ENCODE results near the gene NMB. TPM values are rescaled to one million over a fixed set of nuclear protein-coding genes. Genes with fewer than 3 reads are reported as not detected.

Gene NMB
- total and polyA plus RNA-seq, 2 donors from 2014 or later, result 11.8 to 19.7 TPM

DNA sequence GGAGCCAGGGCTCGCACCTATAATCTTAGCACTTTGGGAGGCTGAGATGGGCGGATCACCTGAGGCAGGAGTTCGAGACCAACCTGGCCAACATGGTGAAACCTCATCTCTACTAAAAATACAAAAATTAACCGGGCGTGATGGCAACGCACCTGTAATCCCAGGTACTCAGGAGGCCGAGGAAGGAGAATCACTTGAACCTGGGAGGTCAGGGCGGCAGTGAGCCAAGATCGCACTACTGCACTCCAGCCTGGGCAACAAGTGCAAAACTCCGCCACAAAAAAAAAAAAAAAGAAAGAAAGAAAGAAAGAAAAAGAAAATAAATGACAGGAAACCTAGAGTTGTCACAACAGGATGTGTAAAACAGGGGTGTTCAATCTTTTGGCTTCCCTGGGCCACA is 3.0 kb upstream of the NMB start:
- Histone ChIP-seq H3K36me3 (ENCODE audit: control insufficient read depth in 2 of 3, insufficient read depth in 3 of 3, low read length in 3 of 3) (peaks cover 0 to 8% (median 3%) of the 10 kb centered on the region in 3 donors), H3K9ac (ENCODE audit: low read length in 3 of 3) (no peak overlapping the region), H3K9me3 (ENCODE audit: control insufficient read depth in 2 of 3, insufficient read depth in 1 of 3, low read length in 3 of 3) (no peaks in the 10 kb centered on the region), H3K27me3 (ENCODE audit: control insufficient read depth, insufficient read depth, low read length) (no peaks in the 10 kb centered on the region), H3K4me3 (ENCODE audit: low read length in 3 of 3) (no peak overlapping the region), H3K27ac (ENCODE audit: low read depth in 2 of 2, low read length in 2 of 2) (no peak overlapping the region), H3K4me1 (ENCODE audit: control insufficient read depth in 2 of 3, insufficient read depth in 2 of 3, low read depth in 1 of 3, low read length in 3 of 3) (peaks cover 0 to 7% (median 0%) of the 10 kb centered on the region in 3 donors)
- DNase-seq (no peak), FAIRE-seq (no peak)
- TF ChIP-seq, protein P1, sequence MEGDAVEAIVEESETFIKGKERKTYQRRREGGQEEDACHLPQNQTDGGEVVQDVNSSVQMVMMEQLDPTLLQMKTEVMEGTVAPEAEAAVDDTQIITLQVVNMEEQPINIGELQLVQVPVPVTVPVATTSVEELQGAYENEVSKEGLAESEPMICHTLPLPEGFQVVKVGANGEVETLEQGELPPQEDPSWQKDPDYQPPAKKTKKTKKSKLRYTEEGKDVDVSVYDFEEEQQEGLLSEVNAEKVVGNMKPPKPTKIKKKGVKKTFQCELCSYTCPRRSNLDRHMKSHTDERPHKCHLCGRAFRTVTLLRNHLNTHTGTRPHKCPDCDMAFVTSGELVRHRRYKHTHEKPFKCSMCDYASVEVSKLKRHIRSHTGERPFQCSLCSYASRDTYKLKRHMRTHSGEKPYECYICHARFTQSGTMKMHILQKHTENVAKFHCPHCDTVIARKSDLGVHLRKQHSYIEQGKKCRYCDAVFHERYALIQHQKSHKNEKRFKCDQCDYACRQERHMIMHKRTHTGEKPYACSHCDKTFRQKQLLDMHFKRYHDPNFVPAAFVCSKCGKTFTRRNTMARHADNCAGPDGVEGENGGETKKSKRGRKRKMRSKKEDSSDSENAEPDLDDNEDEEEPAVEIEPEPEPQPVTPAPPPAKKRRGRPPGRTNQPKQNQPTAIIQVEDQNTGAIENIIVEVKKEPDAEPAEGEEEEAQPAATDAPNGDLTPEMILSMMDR (IDR thresholded peaks at IDR 0.05; ENCODE audit: borderline replicate concordance, extremely low read depth, insufficient read depth), result no peak
- intact Hi-C loops (cut with DNase I), result no loop called here

DNA sequence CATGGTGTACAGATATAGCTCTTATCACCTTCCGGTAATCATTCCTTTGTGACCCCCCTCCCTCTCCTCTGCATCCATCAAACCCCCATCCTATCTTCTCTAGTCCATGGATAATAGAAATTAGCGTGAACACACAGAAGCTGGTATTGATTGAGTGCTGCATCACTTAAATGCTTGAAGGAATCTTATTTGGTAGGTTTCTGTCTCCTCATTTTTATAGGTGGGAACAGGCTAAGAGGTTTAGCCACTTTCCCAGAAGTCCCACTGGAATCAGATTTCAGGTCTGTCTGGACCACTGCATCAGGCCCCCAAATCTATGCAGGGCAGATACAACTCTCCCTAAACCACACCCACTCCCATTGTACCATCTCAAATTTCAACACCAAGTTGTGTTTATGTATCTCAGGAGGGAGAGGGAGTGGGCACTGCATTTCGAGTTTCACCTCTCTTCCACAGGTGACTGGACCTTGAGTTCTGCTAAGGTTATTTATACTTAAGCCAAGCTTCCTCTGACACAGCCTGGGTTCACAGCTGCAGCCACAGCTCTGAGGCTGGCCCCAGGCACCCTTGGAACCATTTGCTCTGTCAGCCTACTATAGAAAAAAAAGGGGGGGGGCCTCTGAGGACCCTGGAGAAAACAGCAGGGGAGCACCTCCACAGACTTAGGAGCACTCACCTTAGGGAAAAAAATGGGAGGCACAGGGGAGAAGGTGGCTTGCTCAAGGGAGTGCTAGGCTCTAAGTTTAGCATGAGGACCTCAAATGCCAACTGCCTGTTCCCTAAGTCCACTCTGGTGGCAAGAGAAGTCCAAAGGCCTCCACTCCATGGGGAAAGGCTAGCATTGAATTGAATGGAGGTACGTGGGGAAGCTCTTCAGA is 2.1 kb upstream of the NMB start:
- intact Hi-C loops (cut with DNase I), result no loop called here
- Histone ChIP-seq H3K9me3 (ENCODE audit: control insufficient read depth in 2 of 3, insufficient read depth in 1 of 3, low read length in 3 of 3) (no peaks in the 10 kb centered on the region), H3K4me1 (ENCODE audit: control insufficient read depth in 2 of 3, insufficient read depth in 2 of 3, low read depth in 1 of 3, low read length in 3 of 3) (peaks cover 0 to 10% (median 2%) of the 10 kb centered on the region in 3 donors), H3K9ac (ENCODE audit: low read length in 3 of 3) (no peak overlapping the region), H3K36me3 (ENCODE audit: control insufficient read depth in 2 of 3, insufficient read depth in 3 of 3, low read length in 3 of 3) (no peaks in the 10 kb centered on the region), H3K27me3 (ENCODE audit: control insufficient read depth, insufficient read depth, low read length) (no peaks in the 10 kb centered on the region), H3K4me3 (ENCODE audit: low read length in 3 of 3) (no peak overlapping the region), H3K27ac (ENCODE audit: low read depth in 2 of 2, low read length in 2 of 2) (no peak overlapping the region)
- peak in 3 of 5 donors; percentile 33 to 52 (median 51) for DNase-seq
- no peak for FAIRE-seq
- TF ChIP-seq, protein P1 (IDR thresholded peaks at IDR 0.05; ENCODE audit: borderline replicate concordance, extremely low read depth, insufficient read depth), result no peak

GRCh38 chr15:84658788-84659411 is 901 bp upstream of the NMB start:
- Histone ChIP-seq H3K27ac (ENCODE audit: low read depth in 2 of 2, low read length in 2 of 2) (no peak overlapping the region), H3K4me3 (ENCODE audit: low read length in 3 of 3) (peak overlapping the region; percentile 27 to 63 (median 61)), H3K36me3 (ENCODE audit: control insufficient read depth in 2 of 3, insufficient read depth in 3 of 3, low read length in 3 of 3) (no peaks in the 10 kb centered on the region), H3K4me1 (ENCODE audit: control insufficient read depth in 2 of 3, insufficient read depth in 2 of 3, low read depth in 1 of 3, low read length in 3 of 3) (peaks cover 0 to 16% (median 6%) of the 10 kb centered on the region in 3 donors), H3K27me3 (ENCODE audit: control insufficient read depth, insufficient read depth, low read length) (no peaks in the 10 kb centered on the region), H3K9me3 (ENCODE audit: control insufficient read depth in 2 of 3, insufficient read depth in 1 of 3, low read length in 3 of 3) (no peaks in the 10 kb centered on the region), H3K9ac (ENCODE audit: low read length in 3 of 3) (peak overlapping the region in 1 of 3 donors; percentile 53)
- FAIRE-seq, result no peak
- peak in 1 of 5 donors; percentile 54 for DNase-seq
- intact Hi-C loops (cut with DNase I), result no loop called here
- TF ChIP-seq, protein P1 (IDR thresholded peaks at IDR 0.05; ENCODE audit: borderline replicate concordance, extremely low read depth, insufficient read depth), result no peak

Data from kidney (tissue), 14 donors.